HCT116 (cell line): Measurements from ENCODE around the gene ZNF618. TPM values are rescaled to one million over a fixed set of nuclear protein-coding genes. Genes with fewer than 3 reads are reported as not detected.

Experiments used
- ATAC-seq: fragments of 200-7000 bp; cut with Tn5 transposase; 2 replicates; pipeline ENCODE4 v1.9.1; 2020; ENCODE audit warnings: mild to moderate bottlenecking, moderate library complexity
- BruUV-seq: library from RNA; stranded (reverse); fragments of 400-500 nt; replicated peaks from 2 replicates; lab custom pipeline; 2021; lab: Mats Ljungman, UMichigan
- CTCF ChIA-PET: fragments of 300-600 bp; sonication (Branson Sonifier 250); formaldehyde crosslinking; loops from one replicate; lab custom pipeline; 2021; ENCODE audit warnings: antibody characterized with exemption; lab: Charles Lee
- POLR2A ChIA-PET: fragments of 300-600, 350-600 bp; sonication (Branson Sonifier 250); formaldehyde crosslinking; loops from one replicate; lab custom pipeline; 2021; ENCODE audit warnings: antibody characterized with exemption; lab: Charles Lee
- RAD21 ChIA-PET, 2 experiments: fragments of 300-600 bp; sonication (Branson Sonifier 250); formaldehyde crosslinking; loops; one replicate each; lab custom pipeline; 2023; ENCODE audit warnings: low total read pairs in 2 of 2; ENCODE audit not compliant: uncharacterized antibody in 2 of 2, unreplicated experiment in 2 of 2, low non-redundant PET in 1 of 2; lab: Charles Lee
- DNase-seq: peaks from one replicate; pipeline ENCODE4 v3.0.0-alpha.2; 2010; ENCODE audit warnings: low read depth, low spot score
- H2AFZ ChIP-seq: fragments of 200-600 bp; shearing (Covaris generic), sonication (generic); 2 replicates; pipeline ENCODE4 v1.6.1; 2017; ENCODE audit warnings: low read depth, mixed run types, mixed read lengths, antibody characterized with exemption, low read length; ENCODE audit not compliant: poor library complexity, severe bottlenecking
- H3K27ac ChIP-seq: 2 replicates; pipeline ENCODE4 v1.5.1; 2012; ENCODE audit warnings: low read depth, low read length
- H3K27me3 ChIP-seq: fragments of 200-600 bp; sonication (generic); 2 replicates; pipeline ENCODE4 v1.6.1; 2016; ENCODE audit warnings: mixed run types, low read length, mixed read lengths; ENCODE audit not compliant: insufficient read depth
- H3K36me3 ChIP-seq, 2 experiments: fragments of 200-500 bp in 1 of 2; fragments of 200-600 bp in 1 of 2; sonication (Bioruptor generic) in 1 of 2; sonication (generic) in 1 of 2; 2 replicates each; pipeline versions ENCODE4 v1.5.1 to v1.6.1; 2014 to 2016; ENCODE audit warnings: low read length in 2 of 2, inconsistent platforms in 1 of 2, mixed read lengths in 1 of 2, mixed run types in 1 of 2; ENCODE audit not compliant: insufficient read depth in 2 of 2, control insufficient read depth in 1 of 2
- H3K4me1 ChIP-seq, 2 experiments: fragments of 200-600 bp in 1 of 2; sonication (generic) in 1 of 2; 2 replicates each; pipeline versions ENCODE4 v1.5.1 to v1.6.1; 2012 to 2017; ENCODE audit warnings: low read length in 2 of 2, inconsistent platforms in 1 of 2, mild to moderate bottlenecking in 1 of 2, mixed read lengths in 1 of 2, mixed run types in 1 of 2, moderate library complexity in 1 of 2; ENCODE audit not compliant: insufficient read depth in 2 of 2, control insufficient read depth in 1 of 2
- H3K4me2 ChIP-seq: fragments of 200-600 bp; sonication (generic); 2 replicates; pipeline ENCODE4 v1.6.1; 2017; ENCODE audit warnings: mixed run types, low read length, mixed read lengths
- H3K4me3 ChIP-seq, 2 experiments: fragments of 200-600 bp in 1 of 2; sonication (generic) in 1 of 2; replicated peaks in 1 of 2; 2 replicates each; pipeline ENCODE4 v1.5.1; 2011 to 2016; ENCODE audit warnings: low read length in 2 of 2, control low read depth in 1 of 2, low read depth in 1 of 2, mild to moderate bottlenecking in 1 of 2, mixed read lengths in 1 of 2, mixed run types in 1 of 2
- H3K79me2 ChIP-seq: fragments of 200-600 bp; sonication (generic); 2 replicates; pipeline ENCODE4 v1.6.1; 2017; ENCODE audit warnings: mild to moderate bottlenecking, mixed run types, low read length, moderate library complexity, mixed read lengths; ENCODE audit not compliant: insufficient read depth
- H3K9ac ChIP-seq: fragments of 200-600 bp; sonication (generic); 2 replicates; pipeline ENCODE4 v1.6.1; 2016; ENCODE audit warnings: low read length, mixed read lengths
- H3K9me2 ChIP-seq: fragments of 200-600 bp; sonication (generic), shearing (Covaris generic); 2 replicates; pipeline ENCODE4 v1.6.1; 2017; ENCODE audit warnings: mixed run types, mild to moderate bottlenecking, moderate library complexity; ENCODE audit not compliant: insufficient read depth
- H3K9me3 ChIP-seq, 2 experiments: fragments of 200-500 bp in 1 of 2; fragments of 200-600 bp in 1 of 2; sonication (Bioruptor generic) in 1 of 2; sonication (generic) in 1 of 2; 2 replicates each; pipeline ENCODE4 v1.6.1; 2014 to 2017; ENCODE audit warnings: low read length in 2 of 2, mixed read lengths in 2 of 2, inconsistent platforms in 1 of 2, low read depth in 1 of 2, mild to moderate bottlenecking in 1 of 2, mixed run types in 1 of 2, moderate library complexity in 1 of 2; ENCODE audit not compliant: control insufficient read depth in 1 of 2, insufficient read depth in 1 of 2
- H4K20me1 ChIP-seq: fragments of 200-600 bp; sonication (generic), shearing (Covaris generic); 2 replicates; pipeline ENCODE4 v1.6.1; 2017; ENCODE audit warnings: mixed run types, mild to moderate bottlenecking, moderate library complexity; ENCODE audit not compliant: insufficient read depth
- ATF3 ChIP-seq: IDR thresholded peaks from 2 replicates; pipeline ENCODE4 v1.6.1; 2012
- CBX3 ChIP-seq: IDR thresholded peaks from 2 replicates; pipeline ENCODE4 v1.6.1; 2012; ENCODE audit warnings: low read depth
- CEBPB ChIP-seq: IDR thresholded peaks from 2 replicates; pipeline ENCODE4 v1.6.1; 2012; ENCODE audit warnings: low read depth
- CTCF ChIP-seq, 3 experiments: fragments of 200-600 bp in 1 of 3; sonication (generic) in 1 of 3; IDR thresholded peaks in 2 of 3; conservative IDR thresholded peaks in 1 of 3; 2 replicates each; pipeline ENCODE4 v1.5.1; 2012 to 2017; ENCODE audit warnings: low read depth in 2 of 3, low read length in 2 of 3, antibody characterized with exemption in 1 of 3, borderline replicate concordance in 1 of 3, control low read depth in 1 of 3, mild to moderate bottlenecking in 1 of 3, mixed read lengths in 1 of 3, mixed run types in 1 of 3, moderate library complexity in 1 of 3; ENCODE audit not compliant: insufficient read depth in 1 of 3
- EGR1 ChIP-seq: IDR thresholded peaks from 2 replicates; pipeline ENCODE4 v1.6.1; 2012; ENCODE audit warnings: low read depth
- EZH2 ChIP-seq: fragments of 200-600 bp; sonication (generic); IDR thresholded peaks from 2 replicates; pipeline ENCODE4 v1.6.1; 2017; ENCODE audit warnings: antibody characterized with exemption, mixed run types
- EZH2phosphoT487 ChIP-seq: fragments of 200-600 bp; IDR thresholded peaks from 2 replicates; pipeline ENCODE4 v1.6.1; 2018; ENCODE audit warnings: antibody characterized with exemption, borderline replicate concordance
- JUND ChIP-seq: IDR thresholded peaks from 2 replicates; pipeline ENCODE4 v1.6.1; 2012
- POLR2A ChIP-seq: IDR thresholded peaks from 2 replicates; pipeline ENCODE4 v1.7.0; 2011; ENCODE audit warnings: borderline replicate concordance; ENCODE audit not compliant: insufficient read depth, insufficient read length; ENCODE audit errors: extremely low read depth
- RAD21 ChIP-seq: IDR thresholded peaks from 2 replicates; pipeline ENCODE4 v1.6.1; 2012; ENCODE audit warnings: low read depth, mild to moderate bottlenecking
- SRF ChIP-seq: IDR thresholded peaks from 2 replicates; pipeline ENCODE4 v1.6.1; 2012; ENCODE audit warnings: low read depth
- YY1 ChIP-seq: IDR thresholded peaks from 2 replicates; pipeline ENCODE4 v1.6.1; 2011; ENCODE audit warnings: low read length, low read depth, moderate library complexity, mild to moderate bottlenecking; ENCODE audit not compliant: insufficient replicate concordance; ENCODE audit errors: extremely low read depth
- ZFX ChIP-seq: fragments of 450-650 bp; IDR thresholded peaks from 2 replicates; pipeline ENCODE4 v1.6.1; 2017
- ZNF274 ChIP-seq: fragments of 200-500 bp; sonication (Bioruptor generic); IDR thresholded peaks from 2 replicates; pipeline ENCODE4 v1.6.1; 2014; ENCODE audit warnings: mild to moderate bottlenecking, low read depth, low read length, inconsistent platforms
- intact Hi-C: fragments of 100-400 bp; cut with micrococcal nuclease; formaldehyde crosslinking; loops from 2 replicates; pipeline ENCODE4 v1.10.0; 2022
- total RNA-seq: library from RNA; stranded (reverse); gene quantifications from one replicate; pipeline ENCODE4 v1.2.1, GENCODE V29; 2021; ENCODE audit not compliant: unreplicated experiment

The ZNF618 gene
- total RNA-seq, 1 experiment from 2014 or later = 13.5 TPM

GRCh38 chr9:113954591-113954990, 78.5 kb downstream of the ZNF618 start:
- Histone ChIP-seq H3K4me2 (no peak overlapping the region), H4K20me1 (no peaks in the 10 kb centered on the region), H3K9me2 (no peaks in the 10 kb centered on the region), H3K9me3 (no peaks in the 10 kb centered on the region), H3K27me3 (no peaks in the 10 kb centered on the region), H3K4me1 (peaks cover 8 to 9% of the 10 kb centered on the region in 2 experiments), H3K4me3 (no peak overlapping the region), H3K27ac (no peak overlapping the region), H3K9ac (no peak overlapping the region), H3K36me3 (no peaks in the 10 kb centered on the region), H3K79me2 (no peaks in the 10 kb centered on the region), H2AFZ (no peak overlapping the region)
- ChIA-PET RAD21 (no interaction called here), CTCF (interaction anchor here (1.0 kb wide), 1 partner anchor 9 kb away, joined by 3 read pairs; no protein-coding TSS in a partner anchor), POLR2A (no interaction called here)
- no peak for ATAC-seq
- BruUV-seq = no TSS peak
- intact Hi-C loops = no loop called here
- TF ChIP-seq CBX3 (no peak), RAD21 (no peak), ATF3 (no peak), JUND (no peak), ZNF274 (no peak), ZFX (no peak), SRF (no peak), CTCF (IDR thresholded peaks at IDR 0.05 in 2 of 3, conservative IDR thresholded peaks at IDR 0.05 in 1 of 3; ENCODE audit: borderline replicate concordance in 1 of 3, insufficient read depth in 1 of 3, low read depth in 2 of 3, low read length in 2 of 3) (no peak), EZH2 (no peak), CEBPB (no peak), EZH2phosphoT487 (no peak), EGR1 (no peak), POLR2A (no peak), YY1 (no peak)
- DNase-seq = no peak
